Measurements from ENCODE around the gene SRD5A1.

GRCh38 chr5:6682239-6682638 lies 49.0 kb downstream of the SRD5A1 start:
- no peak for TF ChIP-seq CTCF (IDR thresholded peaks at IDR 0.05; ENCODE audit: insufficient read depth, low read length)
- no peak for TF ChIP-seq POLR2AphosphoS5 (IDR thresholded peaks at IDR 0.05; ENCODE audit: low read depth)
- TF ChIP-seq REST (IDR thresholded peaks at IDR 0.05; ENCODE audit: insufficient replicate concordance, low read depth) = no peak
- no peak for TF ChIP-seq GABPA (IDR thresholded peaks at IDR 0.05; ENCODE audit: low read depth)

Measured in HL-60 (cell line).